ENCODE results near the gene GDA.

GRCh38 chr9:72173080-72173479 is 23.8 kb downstream of the GDA start:
- TF ChIP-seq POLR2A (IDR thresholded peaks at IDR 0.05; ENCODE audit: borderline replicate concordance, extremely low read depth, insufficient read depth, insufficient read length) (no peak), EZH2phosphoT487 (IDR thresholded peaks at IDR 0.05; ENCODE audit: borderline replicate concordance) (no peak), EGR1 (IDR thresholded peaks at IDR 0.05; ENCODE audit: low read depth) (no peak), YY1 (IDR thresholded peaks at IDR 0.05; ENCODE audit: extremely low read depth, insufficient replicate concordance, low read depth, low read length) (no peak), JUND (IDR thresholded peaks at IDR 0.05) (no peak), POLR2AphosphoS5 (IDR thresholded peaks at IDR 0.05; ENCODE audit: low read depth, low read length) (no peak), ZNF274 (IDR thresholded peaks at IDR 0.05; ENCODE audit: low read depth, low read length) (no peak), SP1 (IDR thresholded peaks at IDR 0.05; ENCODE audit: low read depth) (no peak), EZH2 (IDR thresholded peaks at IDR 0.05) (no peak)
- TF ChIP-seq, protein P1, sequence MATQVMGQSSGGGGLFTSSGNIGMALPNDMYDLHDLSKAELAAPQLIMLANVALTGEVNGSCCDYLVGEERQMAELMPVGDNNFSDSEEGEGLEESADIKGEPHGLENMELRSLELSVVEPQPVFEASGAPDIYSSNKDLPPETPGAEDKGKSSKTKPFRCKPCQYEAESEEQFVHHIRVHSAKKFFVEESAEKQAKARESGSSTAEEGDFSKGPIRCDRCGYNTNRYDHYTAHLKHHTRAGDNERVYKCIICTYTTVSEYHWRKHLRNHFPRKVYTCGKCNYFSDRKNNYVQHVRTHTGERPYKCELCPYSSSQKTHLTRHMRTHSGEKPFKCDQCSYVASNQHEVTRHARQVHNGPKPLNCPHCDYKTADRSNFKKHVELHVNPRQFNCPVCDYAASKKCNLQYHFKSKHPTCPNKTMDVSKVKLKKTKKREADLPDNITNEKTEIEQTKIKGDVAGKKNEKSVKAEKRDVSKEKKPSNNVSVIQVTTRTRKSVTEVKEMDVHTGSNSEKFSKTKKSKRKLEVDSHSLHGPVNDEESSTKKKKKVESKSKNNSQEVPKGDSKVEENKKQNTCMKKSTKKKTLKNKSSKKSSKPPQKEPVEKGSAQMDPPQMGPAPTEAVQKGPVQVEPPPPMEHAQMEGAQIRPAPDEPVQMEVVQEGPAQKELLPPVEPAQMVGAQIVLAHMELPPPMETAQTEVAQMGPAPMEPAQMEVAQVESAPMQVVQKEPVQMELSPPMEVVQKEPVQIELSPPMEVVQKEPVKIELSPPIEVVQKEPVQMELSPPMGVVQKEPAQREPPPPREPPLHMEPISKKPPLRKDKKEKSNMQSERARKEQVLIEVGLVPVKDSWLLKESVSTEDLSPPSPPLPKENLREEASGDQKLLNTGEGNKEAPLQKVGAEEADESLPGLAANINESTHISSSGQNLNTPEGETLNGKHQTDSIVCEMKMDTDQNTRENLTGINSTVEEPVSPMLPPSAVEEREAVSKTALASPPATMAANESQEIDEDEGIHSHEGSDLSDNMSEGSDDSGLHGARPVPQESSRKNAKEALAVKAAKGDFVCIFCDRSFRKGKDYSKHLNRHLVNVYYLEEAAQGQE (IDR thresholded peaks at IDR 0.05; ENCODE audit: low read depth), result no peak
- TF ChIP-seq, protein P2, sequence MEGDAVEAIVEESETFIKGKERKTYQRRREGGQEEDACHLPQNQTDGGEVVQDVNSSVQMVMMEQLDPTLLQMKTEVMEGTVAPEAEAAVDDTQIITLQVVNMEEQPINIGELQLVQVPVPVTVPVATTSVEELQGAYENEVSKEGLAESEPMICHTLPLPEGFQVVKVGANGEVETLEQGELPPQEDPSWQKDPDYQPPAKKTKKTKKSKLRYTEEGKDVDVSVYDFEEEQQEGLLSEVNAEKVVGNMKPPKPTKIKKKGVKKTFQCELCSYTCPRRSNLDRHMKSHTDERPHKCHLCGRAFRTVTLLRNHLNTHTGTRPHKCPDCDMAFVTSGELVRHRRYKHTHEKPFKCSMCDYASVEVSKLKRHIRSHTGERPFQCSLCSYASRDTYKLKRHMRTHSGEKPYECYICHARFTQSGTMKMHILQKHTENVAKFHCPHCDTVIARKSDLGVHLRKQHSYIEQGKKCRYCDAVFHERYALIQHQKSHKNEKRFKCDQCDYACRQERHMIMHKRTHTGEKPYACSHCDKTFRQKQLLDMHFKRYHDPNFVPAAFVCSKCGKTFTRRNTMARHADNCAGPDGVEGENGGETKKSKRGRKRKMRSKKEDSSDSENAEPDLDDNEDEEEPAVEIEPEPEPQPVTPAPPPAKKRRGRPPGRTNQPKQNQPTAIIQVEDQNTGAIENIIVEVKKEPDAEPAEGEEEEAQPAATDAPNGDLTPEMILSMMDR (IDR thresholded peaks at IDR 0.05 in 2 of 3, conservative IDR thresholded peaks at IDR 0.05 in 1 of 3; ENCODE audit: borderline replicate concordance in 1 of 3, insufficient read depth in 1 of 3, low read depth in 2 of 3, low read length in 2 of 3), result no peak
- TF ChIP-seq, protein P3, sequence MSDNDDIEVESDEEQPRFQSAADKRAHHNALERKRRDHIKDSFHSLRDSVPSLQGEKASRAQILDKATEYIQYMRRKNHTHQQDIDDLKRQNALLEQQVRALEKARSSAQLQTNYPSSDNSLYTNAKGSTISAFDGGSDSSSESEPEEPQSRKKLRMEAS (IDR thresholded peaks at IDR 0.05), result no peak
